HG02759 (cell line): ENCODE results near the gene N4BP2.
"Not testable (repeated sequence)": the region's sequence is repeated elsewhere in the genome, so short reads cannot be mapped to it uniquely, and the experiment has no call there.

ENCODE experiments used
- ATAC-seq: cut with Tn5 transposase; IDR thresholded peaks from one replicate; pipeline ENCODE4 v1.9.1; 2021; ENCODE audit warnings: mild to moderate bottlenecking, moderate library complexity; ENCODE audit not compliant: unreplicated experiment

Gene N4BP2

GRCh38 chr4:40086421-40086820 lies 29.8 kb downstream of the N4BP2 start:
- ATAC-seq = no peak

GRCh38 chr4:40087799-40088366 lies 31.2 kb downstream of the N4BP2 start:
- no peak for ATAC-seq

- not testable (repeated sequence) for ATAC-seq
Measured at GRCh38 chr4:40093400-40093799, 36.8 kb downstream of the N4BP2 start.

- ATAC-seq = no peak
Measured at GRCh38 chr4:40099010-40099409, 42.4 kb downstream of the N4BP2 start.

GRCh38 chr4:40107150-40107549 lies 50.5 kb downstream of the N4BP2 start:
- not testable (repeated sequence) for ATAC-seq

- no peak for ATAC-seq
Measured at GRCh38 chr4:40112027-40112792, 55.6 kb downstream of the N4BP2 start.

GRCh38 chr4:40114206-40114605 lies 57.6 kb downstream of the N4BP2 start:
- ATAC-seq = no peak

- no peak for ATAC-seq
Measured at GRCh38 chr4:40118861-40119260, 62.2 kb downstream of the N4BP2 start.

- ATAC-seq = no peak
Measured at GRCh38 chr4:40119344-40119743, 62.7 kb downstream of the N4BP2 start.

GRCh38 chr4:40121515-40121914 lies 64.9 kb downstream of the N4BP2 start:
- ATAC-seq = peak; percentile 73

- no peak for ATAC-seq
Measured at GRCh38 chr4:40122941-40123340, 66.3 kb downstream of the N4BP2 start.

- no peak for ATAC-seq
Measured at GRCh38 chr4:40124690-40125089, 68.0 kb downstream of the N4BP2 start.

GRCh38 chr4:40130401-40131036 lies 73.9 kb downstream of the N4BP2 start:
- no peak for ATAC-seq

- ATAC-seq = no peak
Measured at GRCh38 chr4:40132816-40133215, 76.2 kb downstream of the N4BP2 start.

- no peak for ATAC-seq
Measured at GRCh38 chr4:40134206-40134917, 77.7 kb downstream of the N4BP2 start.

- ATAC-seq = not testable (repeated sequence)
Measured at GRCh38 chr4:40136202-40136601, 79.6 kb downstream of the N4BP2 start.

GRCh38 chr4:40140196-40140595 lies 83.5 kb downstream of the N4BP2 start:
- ATAC-seq = no peak

GRCh38 chr4:40140597-40140996 lies 83.9 kb downstream of the N4BP2 start:
- not testable (repeated sequence) for ATAC-seq

GRCh38 chr4:40143926-40144508 lies 87.4 kb downstream of the N4BP2 start:
- no peak for ATAC-seq

GRCh38 chr4:40144716-40145115 lies 88.1 kb downstream of the N4BP2 start:
- ATAC-seq = no peak

GRCh38 chr4:40147490-40147889 lies 90.8 kb downstream of the N4BP2 start:
- not testable (repeated sequence) for ATAC-seq
